NB4 (cell line): ENCODE data around the gene AOAH.

ENCODE experiments used
- CTCF ChIP-seq: IDR thresholded peaks from one replicate; pipeline ENCODE4 v1.5.1; 2012; ENCODE audit warnings: low read depth, low read length
- MAX ChIP-seq: IDR thresholded peaks from 2 replicates; pipeline ENCODE4 v1.6.1; 2011; ENCODE audit warnings: low read depth, low read length
- MYC ChIP-seq: IDR thresholded peaks from 2 replicates; pipeline ENCODE4 v1.6.1; 2011; ENCODE audit warnings: low read depth, low read length
- POLR2A ChIP-seq: IDR thresholded peaks from 2 replicates; pipeline ENCODE4 v1.6.1; 2011; ENCODE audit warnings: mild to moderate bottlenecking; ENCODE audit not compliant: insufficient read length; ENCODE audit errors: extremely low read depth

GRCh38 chr7:36464271-36464670 is 260.0 kb downstream of the AOAH start:
- TF ChIP-seq CTCF (no peak), POLR2A (no peak), MAX (no peak), MYC (no peak)
